GM18867 (cell line): Measurements from ENCODE around the gene AOPEP.

Source experiments
- ATAC-seq: cut with Tn5 transposase; IDR thresholded peaks from one replicate; pipeline ENCODE4 v1.9.1; 2021; ENCODE audit warnings: mild to moderate bottlenecking, moderate library complexity; ENCODE audit not compliant: unreplicated experiment

AOPEP gene

GRCh38 chr9:95025213-95026147 is 299.0 kb downstream of the AOPEP start:
- ATAC-seq, result no peak

GRCh38 chr9:95026148-95026524 is 299.6 kb downstream of the AOPEP start:
- no peak for ATAC-seq

DNA sequence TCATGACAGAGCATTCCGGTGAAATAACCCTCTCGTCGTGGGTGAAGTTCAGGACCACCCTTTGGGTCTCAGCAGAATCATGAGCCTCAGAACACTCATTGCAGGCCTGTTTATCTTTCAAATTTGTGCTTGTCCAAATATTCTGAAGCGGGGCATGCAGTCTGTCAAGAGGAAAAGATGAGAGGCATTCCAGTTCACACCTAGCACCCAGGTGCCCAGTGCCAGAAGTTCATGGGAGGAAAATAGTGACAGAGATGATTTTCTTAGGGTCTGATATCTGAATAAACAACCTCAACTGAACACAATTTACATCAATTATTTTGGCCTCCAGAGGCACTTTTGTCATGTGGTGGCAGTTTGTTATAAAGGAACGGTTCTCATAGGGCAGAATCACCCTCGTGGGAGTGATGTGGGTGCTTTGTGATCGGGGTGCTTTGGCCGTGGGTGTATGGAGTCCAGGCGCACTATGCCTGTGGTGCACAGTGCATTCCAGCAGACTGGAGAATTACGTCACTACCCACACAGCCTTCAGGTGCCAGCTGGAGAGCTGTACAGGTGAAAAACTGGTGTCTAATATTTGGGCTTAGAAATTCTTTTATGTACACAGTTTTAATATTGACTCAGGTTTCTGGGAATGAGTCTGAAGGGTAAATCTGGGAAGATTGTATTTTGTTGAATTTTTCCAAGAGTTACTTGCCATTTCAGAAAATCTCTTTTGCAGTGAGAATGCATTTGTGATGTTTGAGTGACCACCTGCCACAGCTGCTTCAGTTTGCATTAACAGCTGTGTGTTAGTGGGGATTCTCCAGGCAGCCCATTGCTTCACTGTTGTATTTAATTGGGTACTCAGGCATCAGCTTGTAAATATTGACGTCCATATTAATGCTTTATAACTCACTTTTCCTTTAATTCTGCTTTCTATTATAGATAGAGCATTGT is 301.7 kb downstream of the AOPEP start:
- no peak for ATAC-seq

GRCh38 chr9:95028853-95029219 is 302.3 kb downstream of the AOPEP start:
- ATAC-seq, result no peak

DNA sequence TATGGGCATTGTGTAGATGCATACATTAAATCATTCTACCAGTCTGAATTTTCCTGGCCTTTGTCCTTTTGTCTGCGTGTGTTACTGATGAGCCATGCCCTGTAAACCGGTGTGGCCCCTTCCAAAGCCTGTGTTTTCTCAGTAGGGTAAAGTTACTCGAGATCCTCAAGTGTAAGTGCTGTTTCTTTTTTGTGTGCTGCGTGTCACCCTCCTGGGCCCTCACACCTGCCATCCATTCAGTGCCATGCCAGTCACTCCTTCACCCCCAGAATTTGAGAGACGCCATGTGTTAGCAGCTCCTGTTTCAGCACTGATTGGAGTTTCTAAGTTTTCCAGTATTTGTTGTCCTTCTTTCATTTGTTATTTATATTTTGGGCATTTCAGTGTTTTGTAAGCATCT is 302.8 kb downstream of the AOPEP start:
- no peak for ATAC-seq

- no peak for ATAC-seq
Observed at GRCh38 chr9:95029720-95030119, 303.2 kb downstream of the AOPEP start.

DNA sequence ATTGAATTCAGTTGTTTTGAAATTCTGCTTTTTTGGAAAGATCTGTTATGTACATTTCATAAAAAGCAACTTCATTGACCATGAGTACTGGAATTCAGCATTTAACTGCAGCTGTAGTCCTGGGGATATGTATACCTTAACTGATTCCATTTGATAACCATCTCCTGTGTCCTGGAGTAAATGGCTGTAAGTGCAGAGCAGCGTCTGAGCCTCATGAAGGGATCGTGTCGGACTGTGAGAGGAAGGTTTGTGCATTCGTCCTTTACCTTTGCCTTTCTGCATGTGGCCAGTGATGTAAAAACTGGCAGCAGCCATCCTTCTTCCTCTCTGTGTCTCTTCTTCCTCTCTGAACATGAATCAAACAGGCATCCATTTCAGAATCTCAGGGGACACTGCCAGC is 303.8 kb downstream of the AOPEP start:
- no peak for ATAC-seq

DNA sequence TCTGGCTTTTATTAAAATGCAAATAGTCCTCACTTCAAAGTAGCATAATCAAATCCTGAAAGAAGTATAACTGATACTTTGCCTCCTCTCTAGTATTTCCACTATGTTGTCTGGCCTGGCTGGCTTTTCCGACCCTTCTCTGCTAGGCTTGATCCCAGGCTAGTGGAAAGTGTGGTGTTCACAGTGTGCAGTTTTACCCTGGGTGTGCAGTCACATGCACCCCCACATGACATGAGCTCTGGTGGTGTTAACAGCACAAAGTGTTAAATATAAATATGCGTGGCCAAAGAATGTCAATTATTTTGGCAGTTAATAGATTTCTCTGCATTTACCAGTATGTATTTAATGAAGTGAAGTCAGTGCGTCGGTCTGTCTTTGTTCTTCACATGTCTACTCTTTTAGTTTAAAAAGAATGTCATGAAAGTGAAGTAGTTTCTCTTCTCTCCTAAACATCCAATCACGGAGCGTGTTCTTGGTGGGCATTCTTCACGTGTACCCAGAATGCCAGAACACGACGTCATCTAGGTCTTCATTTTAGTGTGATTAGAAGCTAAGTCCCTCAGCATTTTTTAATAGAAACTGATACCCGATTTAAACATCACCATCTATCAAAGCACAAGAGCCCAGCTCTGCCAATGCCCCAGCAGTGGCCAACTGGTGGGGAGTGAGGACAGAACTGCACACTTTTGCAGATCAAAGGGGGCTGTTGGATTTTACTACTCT is 304.6 kb downstream of the AOPEP start:
- ATAC-seq, result no peak

- no peak for ATAC-seq
Observed at GRCh38 chr9:95031711-95032461, 305.4 kb downstream of the AOPEP start.

- no peak for ATAC-seq
Observed at GRCh38 chr9:95032580-95033341, 306.3 kb downstream of the AOPEP start.

DNA sequence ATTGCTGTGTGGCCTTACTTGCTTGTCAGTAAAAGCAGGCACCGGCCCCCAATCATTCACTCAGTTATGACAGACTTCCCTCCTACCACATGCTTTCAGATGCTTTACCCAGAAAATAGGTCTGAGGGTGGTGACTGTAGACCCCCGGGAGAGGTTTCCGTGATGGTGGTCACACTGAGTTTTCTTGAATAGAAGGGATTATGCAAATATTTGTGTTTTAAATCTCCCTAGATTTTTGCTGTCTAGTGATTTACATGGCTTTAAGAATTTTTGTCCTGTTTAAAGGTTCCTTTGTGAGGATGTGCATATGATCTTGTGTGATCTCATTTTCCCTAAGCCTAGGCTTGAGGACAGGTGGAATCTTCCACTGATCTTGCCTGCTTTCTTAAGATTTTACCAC is 309.3 kb downstream of the AOPEP start:
- no peak for ATAC-seq

DNA sequence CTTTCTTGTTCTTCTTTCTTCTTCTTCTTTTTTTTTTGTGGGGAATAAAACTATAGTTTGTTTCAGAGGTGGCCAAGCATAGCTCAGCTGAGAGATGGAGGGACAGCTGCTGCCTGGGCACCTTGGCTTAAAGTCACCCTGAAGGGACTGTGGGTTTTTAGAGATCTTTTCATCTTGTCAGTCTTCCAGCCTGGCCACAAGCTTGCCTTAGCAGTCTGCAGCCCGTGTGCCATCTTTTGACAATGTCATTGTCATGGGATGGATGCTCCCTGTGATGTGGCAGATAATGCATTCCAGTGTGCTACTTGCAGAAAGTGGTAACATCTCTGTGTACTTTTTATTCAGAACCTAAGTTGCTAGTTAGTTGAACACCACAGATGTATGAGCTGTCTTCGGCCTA is 310.2 kb downstream of the AOPEP start:
- no peak for ATAC-seq

- ATAC-seq, result no peak
Observed at GRCh38 chr9:95037789-95038521, 311.5 kb downstream of the AOPEP start.

- ATAC-seq, result no peak
Observed at GRCh38 chr9:95038666-95039065, 312.2 kb downstream of the AOPEP start.

- no peak for ATAC-seq
Observed at GRCh38 chr9:95040106-95040505, 313.6 kb downstream of the AOPEP start.

GRCh38 chr9:95043826-95044225 is 317.3 kb downstream of the AOPEP start:
- ATAC-seq, result no peak

DNA sequence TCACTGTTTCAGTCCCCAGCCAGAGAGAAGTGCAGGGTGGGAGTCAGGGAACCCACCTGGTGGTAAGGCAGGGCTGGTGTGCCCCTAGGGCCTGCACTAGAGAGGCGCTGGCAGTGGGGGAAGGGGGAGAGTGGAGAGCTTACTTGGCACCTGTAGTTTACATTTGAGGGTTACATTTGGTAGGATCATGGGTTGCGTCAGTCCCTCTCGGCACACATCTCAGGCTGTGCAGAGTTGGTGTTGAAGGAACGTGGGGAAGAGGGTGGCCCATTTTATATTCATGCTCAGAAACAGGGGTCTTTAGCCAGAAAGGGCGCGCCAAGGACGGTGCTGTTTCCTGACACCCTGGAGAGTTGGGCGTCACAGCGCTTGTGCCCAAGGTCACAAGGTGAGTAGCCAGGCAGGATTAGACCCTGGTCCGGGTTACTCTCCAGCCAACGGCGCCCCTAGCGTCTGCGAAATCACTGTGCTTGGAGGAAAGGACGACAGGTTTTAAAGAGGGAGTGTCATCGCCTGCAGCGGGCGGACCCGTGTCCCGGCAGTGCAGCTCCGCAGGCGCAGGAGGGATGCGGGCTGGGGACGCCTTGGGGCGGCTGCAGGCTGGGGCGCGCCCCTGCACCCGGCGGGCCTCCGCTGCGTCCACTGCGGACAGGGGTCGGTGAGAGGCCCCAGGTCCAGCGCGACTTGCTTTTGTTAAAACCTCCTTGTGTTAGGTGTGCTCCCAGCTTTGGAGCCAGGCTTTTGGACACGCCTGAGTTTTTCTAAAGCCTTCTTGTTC is 318.4 kb downstream of the AOPEP start:
- ATAC-seq, result no peak

GRCh38 chr9:95045751-95046150 is 319.3 kb downstream of the AOPEP start:
- no peak for ATAC-seq
